ENCODE results near the gene CDK7. TPM values are rescaled to one million over a fixed set of nuclear protein-coding genes. Genes with fewer than 3 reads are reported as not detected.

Gene CDK7
- total and polyA plus RNA-seq, 2 donors (not counting 1 experiment from before 2014, with no cell fraction given), result 12.3 to 30.6 TPM

DNA sequence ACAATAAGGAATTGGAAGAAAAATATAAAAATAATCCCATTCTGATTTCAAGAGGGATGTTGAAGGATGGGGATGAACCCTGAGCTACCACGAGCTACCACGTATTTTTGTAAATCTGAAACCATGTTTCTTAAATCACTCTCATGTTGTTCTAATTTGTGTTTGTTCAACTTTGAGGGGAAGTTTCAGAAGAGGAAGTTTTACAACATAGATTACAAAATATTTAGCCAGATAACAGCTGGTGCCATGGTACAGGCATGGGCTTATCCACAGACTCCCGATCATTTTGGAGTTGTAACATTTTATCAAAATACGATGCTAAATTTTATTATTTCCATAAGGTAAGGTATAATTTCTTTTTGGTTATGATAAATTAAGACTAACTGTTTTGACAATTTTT lies 82.7 kb downstream of the CDK7 start:
- intact Hi-C loops (cut with micrococcal nuclease), result no loop called here
- Histone ChIP-seq H3K9me3 (ENCODE audit: control extremely low read depth in 1 of 3, control insufficient read depth in 2 of 3, insufficient read depth in 1 of 3, low read length in 2 of 3) (no peaks in the 10 kb centered on the region), H3K4me2 (replicated peaks; ENCODE audit: low read depth, low read length, poor library complexity, severe bottlenecking) (no peak overlapping the region), H4K20me1 (ENCODE audit: control insufficient read depth, insufficient read depth, low read length, poor library complexity, severe bottlenecking) (no peaks in the 10 kb centered on the region), H3K27me3 (replicated peaks in 1 of 4; ENCODE audit: control extremely low read depth in 1 of 4, control insufficient read depth in 3 of 4, insufficient read depth in 4 of 4, low read length in 3 of 4) (no peaks in the 10 kb centered on the region), H3K36me3 (replicated peaks in 1 of 2; ENCODE audit: control extremely low read depth in 1 of 2, control insufficient read depth in 1 of 2, extremely low read depth in 1 of 2, insufficient read depth in 2 of 2, low read length in 1 of 2) (peaks cover 1 to 18% of the 10 kb centered on the region in 2 experiments), H3K27ac (ENCODE audit: low read length in 2 of 2) (no peak overlapping the region), H3K4me3 (ENCODE audit: control extremely low read depth in 1 of 5, extremely low read depth in 1 of 5, insufficient read depth in 1 of 5, low read depth in 2 of 5, low read length in 4 of 5) (peak overlapping the region in 1 of 5 experiments; percentile 34), H3K4me1 (ENCODE audit: control insufficient read depth in 2 of 2, insufficient read depth in 2 of 2, low read length in 2 of 2) (no peaks in the 10 kb centered on the region), H2AFZ (ENCODE audit: insufficient read depth, low read depth, low read length, poor library complexity, severe bottlenecking) (no peak overlapping the region), H3K9ac (ENCODE audit: low read length) (no peak overlapping the region), H3K79me2 (ENCODE audit: control insufficient read depth, insufficient read depth, low read length) (no peaks in the 10 kb centered on the region)
- no peaks in the 10 kb centered on the region for H3K27me3 Mint-ChIP-seq
- TF ChIP-seq, protein P1, sequence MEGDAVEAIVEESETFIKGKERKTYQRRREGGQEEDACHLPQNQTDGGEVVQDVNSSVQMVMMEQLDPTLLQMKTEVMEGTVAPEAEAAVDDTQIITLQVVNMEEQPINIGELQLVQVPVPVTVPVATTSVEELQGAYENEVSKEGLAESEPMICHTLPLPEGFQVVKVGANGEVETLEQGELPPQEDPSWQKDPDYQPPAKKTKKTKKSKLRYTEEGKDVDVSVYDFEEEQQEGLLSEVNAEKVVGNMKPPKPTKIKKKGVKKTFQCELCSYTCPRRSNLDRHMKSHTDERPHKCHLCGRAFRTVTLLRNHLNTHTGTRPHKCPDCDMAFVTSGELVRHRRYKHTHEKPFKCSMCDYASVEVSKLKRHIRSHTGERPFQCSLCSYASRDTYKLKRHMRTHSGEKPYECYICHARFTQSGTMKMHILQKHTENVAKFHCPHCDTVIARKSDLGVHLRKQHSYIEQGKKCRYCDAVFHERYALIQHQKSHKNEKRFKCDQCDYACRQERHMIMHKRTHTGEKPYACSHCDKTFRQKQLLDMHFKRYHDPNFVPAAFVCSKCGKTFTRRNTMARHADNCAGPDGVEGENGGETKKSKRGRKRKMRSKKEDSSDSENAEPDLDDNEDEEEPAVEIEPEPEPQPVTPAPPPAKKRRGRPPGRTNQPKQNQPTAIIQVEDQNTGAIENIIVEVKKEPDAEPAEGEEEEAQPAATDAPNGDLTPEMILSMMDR (IDR thresholded peaks at IDR 0.05), result no peak
- no peak for TF ChIP-seq EZH2 (IDR thresholded peaks at IDR 0.05; ENCODE audit: borderline replicate concordance, insufficient read depth, low read depth, low read length, poor library complexity, severe bottlenecking)
- H3K4me1 Mint-ChIP-seq, result peaks cover 2% of the 10 kb centered on the region
- ChIA-PET CTCF (no interaction called here), POLR2A (no interaction called here)
- no peak for DNase-seq
- no CpG with 5 or more reads among the region's 4 CpGs for WGBS (ENCODE audit: insufficient coverage)
- no peaks in the 10 kb centered on the region for H3K9me3 Mint-ChIP-seq (ENCODE audit: insufficient read depth)
- no peak for ATAC-seq (ENCODE audit: low read depth)
- H3K4me3 Mint-ChIP-seq, result no peak overlapping the region
- no peak overlapping the region for H3K27ac Mint-ChIP-seq

DNA sequence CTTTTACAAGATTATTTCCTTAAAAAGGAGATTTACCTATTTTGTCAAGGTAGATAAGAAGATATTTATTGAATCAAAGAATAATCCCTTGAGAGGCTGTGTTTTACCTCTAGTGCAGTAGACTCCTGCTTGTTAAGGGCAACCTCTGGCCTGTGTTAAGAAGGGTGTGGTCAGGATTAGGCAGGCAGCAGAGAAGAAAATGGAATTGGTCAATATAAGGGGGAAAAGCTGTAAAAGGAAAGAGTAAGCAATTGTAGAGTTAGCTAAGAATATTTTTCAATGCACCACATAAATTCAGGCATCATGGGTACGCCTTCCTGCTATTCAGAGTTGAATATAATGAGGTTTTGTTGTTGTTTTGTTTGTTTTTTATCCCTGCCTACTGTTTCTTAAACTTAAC lies 91.7 kb downstream of the CDK7 start:
- no peak overlapping the region for H3K4me3 Mint-ChIP-seq
- no peak overlapping the region for H3K27ac Mint-ChIP-seq
- intact Hi-C loops (cut with micrococcal nuclease), result no loop called here
- WGBS (ENCODE audit: insufficient coverage), result no CpG with 5 or more reads among the region's 1 CpG
- Histone ChIP-seq H3K27ac (ENCODE audit: low read length in 2 of 2) (no peak overlapping the region), H3K9me3 (ENCODE audit: control extremely low read depth in 1 of 3, control insufficient read depth in 2 of 3, insufficient read depth in 1 of 3, low read length in 2 of 3) (no peaks in the 10 kb centered on the region), H3K36me3 (replicated peaks in 1 of 2; ENCODE audit: control extremely low read depth in 1 of 2, control insufficient read depth in 1 of 2, extremely low read depth in 1 of 2, insufficient read depth in 2 of 2, low read length in 1 of 2) (no peaks in the 10 kb centered on the region), H2AFZ (ENCODE audit: insufficient read depth, low read depth, low read length, poor library complexity, severe bottlenecking) (no peak overlapping the region), H3K4me2 (replicated peaks; ENCODE audit: low read depth, low read length, poor library complexity, severe bottlenecking) (no peak overlapping the region), H3K79me2 (ENCODE audit: control insufficient read depth, insufficient read depth, low read length) (no peaks in the 10 kb centered on the region), H3K4me1 (ENCODE audit: control insufficient read depth in 2 of 2, insufficient read depth in 2 of 2, low read length in 2 of 2) (no peaks in the 10 kb centered on the region), H4K20me1 (ENCODE audit: control insufficient read depth, insufficient read depth, low read length, poor library complexity, severe bottlenecking) (no peaks in the 10 kb centered on the region), H3K27me3 (replicated peaks in 1 of 4; ENCODE audit: control extremely low read depth in 1 of 4, control insufficient read depth in 3 of 4, insufficient read depth in 4 of 4, low read length in 3 of 4) (no peaks in the 10 kb centered on the region), H3K4me3 (ENCODE audit: control extremely low read depth in 1 of 5, extremely low read depth in 1 of 5, insufficient read depth in 1 of 5, low read depth in 2 of 5, low read length in 4 of 5) (no peak overlapping the region), H3K9ac (ENCODE audit: low read length) (no peak overlapping the region)
- DNase-seq, result no peak
- no peaks in the 10 kb centered on the region for H3K27me3 Mint-ChIP-seq
- TF ChIP-seq EZH2 (IDR thresholded peaks at IDR 0.05; ENCODE audit: borderline replicate concordance, insufficient read depth, low read depth, low read length, poor library complexity, severe bottlenecking), result no peak
- TF ChIP-seq, protein P1 (IDR thresholded peaks at IDR 0.05), result no peak
- no peak for ATAC-seq (ENCODE audit: low read depth)
- H3K9me3 Mint-ChIP-seq (ENCODE audit: insufficient read depth), result no peaks in the 10 kb centered on the region
- no peaks in the 10 kb centered on the region for H3K4me1 Mint-ChIP-seq
- ChIA-PET POLR2A (no interaction called here), CTCF (no interaction called here)

Other genes with a start within 250 kb of the CDK7 start
- 35.3 and 35.8 TPM in 2 replicates for gene SLC30A5, start 140.9 kb upstream of the CDK7 start, total RNA-seq
- 12.5 and 26.9 TPM in 2 replicates for gene SLC30A5, start 140.9 kb upstream of the CDK7 start, polyA plus RNA-seq
- gene CCNB1, start 67.7 kb upstream of the CDK7 start, total RNA-seq, result 8.5 and 8.6 TPM in 2 replicates
- 2.0 and 2.7 TPM in 2 replicates for gene CCNB1, start 67.7 kb upstream of the CDK7 start, polyA plus RNA-seq
- 11.9 and 12.0 TPM in 2 replicates for gene CENPH, start 45.3 kb upstream of the CDK7 start, total RNA-seq
- 2.8 and 5.3 TPM in 2 replicates for gene CENPH, start 45.3 kb upstream of the CDK7 start, polyA plus RNA-seq
- 9.5 and 9.8 TPM in 2 replicates for gene CCDC125, start 97.9 kb downstream of the CDK7 start, total RNA-seq
- 2.6 and 2.7 TPM in 2 replicates for gene CCDC125, start 97.9 kb downstream of the CDK7 start, polyA plus RNA-seq
- gene AK6, start 134.6 kb downstream of the CDK7 start, total RNA-seq, result 21.7 and 25.4 TPM in 2 replicates
- gene AK6, start 134.6 kb downstream of the CDK7 start, polyA plus RNA-seq, result 11.9 and 12.2 TPM in 2 replicates
- 41.6 and 42.0 TPM in 2 replicates for gene TAF9, start 134.6 kb downstream of the CDK7 start, total RNA-seq
- gene TAF9, start 134.6 kb downstream of the CDK7 start, polyA plus RNA-seq, result 61.5 and 64.6 TPM in 2 replicates
- gene RAD17, start 134.9 kb downstream of the CDK7 start, total RNA-seq, result 39.6 and 41.0 TPM in 2 replicates
- 21.0 and 24.5 TPM in 2 replicates for gene RAD17, start 134.9 kb downstream of the CDK7 start, polyA plus RNA-seq
- 0.94 and 1.7 TPM in 2 replicates for gene MARVELD2, start 180.2 kb downstream of the CDK7 start, total RNA-seq
- gene MARVELD2, start 180.2 kb downstream of the CDK7 start, polyA plus RNA-seq, result 0.13 and 0.19 TPM in 2 replicates

Data from B cell (primary cell).